CD4-positive, alpha-beta T cell treated with Interleukin-2 at 100 ng/mL for 4 hours (primary cell): Measurements from ENCODE around the gene EMD.

Experiments
- DNase-seq: peaks from one replicate; pipeline ENCODE4 v3.0.0-alpha.2; 2020; ENCODE audit warnings: low spot score

The EMD gene

GRCh38 chrX:154355094-154355775, 23.9 kb upstream of the EMD start:
- no peak for DNase-seq

- no peak for DNase-seq
These were observed 23.3 kb upstream of the EMD start for GRCh38 chrX:154355776-154356140.

GRCh38 chrX:154356596-154356995, 22.5 kb upstream of the EMD start:
- DNase-seq = no peak

- DNase-seq = no peak
These were observed 21.9 kb upstream of the EMD start for GRCh38 chrX:154357205-154357604.

GRCh38 chrX:154358011-154358410, 21.1 kb upstream of the EMD start:
- DNase-seq = no peak

- DNase-seq = no peak
These were observed 20.3 kb upstream of the EMD start for GRCh38 chrX:154358829-154359228.

GRCh38 chrX:154359362-154360154, 19.5 kb upstream of the EMD start:
- no peak for DNase-seq

- DNase-seq = no peak
These were observed 18.9 kb upstream of the EMD start for GRCh38 chrX:154360155-154360713.

- DNase-seq = no peak
These were observed 16.9 kb upstream of the EMD start for GRCh38 chrX:154362085-154362742.

GRCh38 chrX:154363706-154364439, 15.2 kb upstream of the EMD start:
- no peak for DNase-seq

GRCh38 chrX:154365052-154365600, 14.0 kb upstream of the EMD start:
- no peak for DNase-seq

GRCh38 chrX:154365997-154366665, 13.0 kb upstream of the EMD start:
- DNase-seq = no peak

- no peak for DNase-seq
These were observed 12.4 kb upstream of the EMD start for GRCh38 chrX:154366666-154367055.

- no peak for DNase-seq
These were observed 11.4 kb upstream of the EMD start for GRCh38 chrX:154367474-154368308.

GRCh38 chrX:154368630-154369448, 10.3 kb upstream of the EMD start:
- peak; percentile 97 for DNase-seq

- DNase-seq = peak; percentile 85
These were observed 9.4 kb upstream of the EMD start for GRCh38 chrX:154369449-154370299.

GRCh38 chrX:154370300-154371016, 8.6 kb upstream of the EMD start:
- no peak for DNase-seq
